ENCODE results near the gene GPATCH2. TPM values are rescaled to one million over a fixed set of nuclear protein-coding genes. Genes with fewer than 3 reads are reported as not detected.

The GPATCH2 gene
- total RNA-seq, 2 donors from 2014 or later, result 21.2 to 23.2 TPM

DNA sequence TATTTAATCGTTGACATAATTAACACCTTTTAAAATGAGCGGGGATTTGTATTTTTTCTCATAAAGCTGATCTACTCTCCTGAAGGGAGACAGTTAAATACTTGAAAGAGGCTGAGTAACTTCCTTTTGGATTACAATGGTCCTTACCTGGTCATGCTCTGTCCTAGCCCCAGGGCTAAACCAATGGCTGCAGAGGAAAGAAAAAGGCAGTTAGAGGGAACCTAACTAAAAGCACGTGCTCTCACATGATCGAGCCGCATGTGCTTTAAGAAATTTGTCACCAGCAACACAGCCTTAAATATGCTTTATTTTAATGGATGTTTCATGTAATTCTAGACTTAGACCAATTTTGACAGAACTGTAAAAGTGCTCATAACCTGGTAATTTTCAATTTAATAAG, 132.7 kb downstream of the GPATCH2 start:
- Histone ChIP-seq H3K27ac (ENCODE audit: low read depth, low read length) (no peak overlapping the region), H3K36me3 (ENCODE audit: control insufficient read depth, insufficient read depth, low read length) (no peaks in the 10 kb centered on the region), H3K9me3 (ENCODE audit: control insufficient read depth, low read length) (no peaks in the 10 kb centered on the region), H3K4me1 (ENCODE audit: control insufficient read depth, insufficient read depth, low read length) (no peaks in the 10 kb centered on the region), H3K4me3 (ENCODE audit: low read length) (no peak overlapping the region), H3K27me3 (ENCODE audit: control insufficient read depth, insufficient read depth, low read length, poor library complexity, severe bottlenecking) (no peaks in the 10 kb centered on the region), H3K9ac (ENCODE audit: extremely low read depth, low read length, poor library complexity, severe bottlenecking) (no peak overlapping the region)
- Mint-ChIP-seq H3K27ac (no peak overlapping the region), H3K9me3 (no peaks in the 10 kb centered on the region), H3K4me3 (no peak overlapping the region), H3K4me1 (peaks cover 20% of the 10 kb centered on the region), H3K36me3 (ENCODE audit: low read depth) (peaks cover 7% of the 10 kb centered on the region), H3K27me3 (ENCODE audit: insufficient read depth) (no peaks in the 10 kb centered on the region)
- WGBS, 2 experiments (ENCODE audit: insufficient coverage in 1 of 2, insufficient read length in 1 of 2), result 71 to 87% methylated on average over 5 of the region's 5 CpGs
- no peak for DNase-seq
- TF ChIP-seq, protein P1, sequence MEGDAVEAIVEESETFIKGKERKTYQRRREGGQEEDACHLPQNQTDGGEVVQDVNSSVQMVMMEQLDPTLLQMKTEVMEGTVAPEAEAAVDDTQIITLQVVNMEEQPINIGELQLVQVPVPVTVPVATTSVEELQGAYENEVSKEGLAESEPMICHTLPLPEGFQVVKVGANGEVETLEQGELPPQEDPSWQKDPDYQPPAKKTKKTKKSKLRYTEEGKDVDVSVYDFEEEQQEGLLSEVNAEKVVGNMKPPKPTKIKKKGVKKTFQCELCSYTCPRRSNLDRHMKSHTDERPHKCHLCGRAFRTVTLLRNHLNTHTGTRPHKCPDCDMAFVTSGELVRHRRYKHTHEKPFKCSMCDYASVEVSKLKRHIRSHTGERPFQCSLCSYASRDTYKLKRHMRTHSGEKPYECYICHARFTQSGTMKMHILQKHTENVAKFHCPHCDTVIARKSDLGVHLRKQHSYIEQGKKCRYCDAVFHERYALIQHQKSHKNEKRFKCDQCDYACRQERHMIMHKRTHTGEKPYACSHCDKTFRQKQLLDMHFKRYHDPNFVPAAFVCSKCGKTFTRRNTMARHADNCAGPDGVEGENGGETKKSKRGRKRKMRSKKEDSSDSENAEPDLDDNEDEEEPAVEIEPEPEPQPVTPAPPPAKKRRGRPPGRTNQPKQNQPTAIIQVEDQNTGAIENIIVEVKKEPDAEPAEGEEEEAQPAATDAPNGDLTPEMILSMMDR (conservative IDR thresholded peaks at IDR 0.05), result no peak

DNA sequence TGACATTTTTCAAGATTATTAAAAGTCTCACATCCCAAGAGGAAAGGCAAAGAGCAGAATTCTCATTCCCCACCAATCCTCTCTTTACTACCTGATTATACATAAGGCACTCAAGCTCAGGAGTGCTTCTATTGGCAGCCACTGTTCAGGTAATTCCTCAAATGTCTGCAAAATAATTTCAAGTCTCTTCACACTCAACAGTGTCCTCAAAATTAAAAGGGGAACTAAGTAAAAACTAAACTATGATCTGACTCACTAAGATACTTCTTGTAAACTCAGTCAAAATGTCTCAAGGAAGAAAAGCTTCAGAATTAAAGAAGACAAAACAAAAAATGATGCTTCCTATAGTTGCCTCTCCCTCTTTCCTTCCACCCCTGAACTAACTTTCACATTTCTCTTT, 135.6 kb downstream of the GPATCH2 start:
- no peak overlapping the region for H3K4me3 Mint-ChIP-seq
- DNase-seq, result no peak
- TF ChIP-seq, protein P1 (conservative IDR thresholded peaks at IDR 0.05), result no peak
- no peak overlapping the region for H3K9ac ChIP-seq (ENCODE audit: extremely low read depth, low read length, poor library complexity, severe bottlenecking)
- peaks cover 13% of the 10 kb centered on the region for H3K4me1 Mint-ChIP-seq
- H3K36me3 Mint-ChIP-seq (ENCODE audit: low read depth), result peaks cover 7% of the 10 kb centered on the region
- no peak overlapping the region for H3K27ac ChIP-seq (ENCODE audit: low read depth, low read length)
- H3K4me3 ChIP-seq (ENCODE audit: low read length), result no peak overlapping the region
- H3K9me3 Mint-ChIP-seq, result no peaks in the 10 kb centered on the region
- no peaks in the 10 kb centered on the region for H3K36me3 ChIP-seq (ENCODE audit: control insufficient read depth, insufficient read depth, low read length)
- no peaks in the 10 kb centered on the region for H3K4me1 ChIP-seq (ENCODE audit: control insufficient read depth, insufficient read depth, low read length)
- H3K27ac Mint-ChIP-seq, result no peak overlapping the region
- H3K27me3 Mint-ChIP-seq (ENCODE audit: insufficient read depth), result no peaks in the 10 kb centered on the region
- H3K27me3 ChIP-seq (ENCODE audit: control insufficient read depth, insufficient read depth, low read length, poor library complexity, severe bottlenecking), result no peaks in the 10 kb centered on the region
- H3K9me3 ChIP-seq (ENCODE audit: control insufficient read depth, low read length), result no peaks in the 10 kb centered on the region

DNA sequence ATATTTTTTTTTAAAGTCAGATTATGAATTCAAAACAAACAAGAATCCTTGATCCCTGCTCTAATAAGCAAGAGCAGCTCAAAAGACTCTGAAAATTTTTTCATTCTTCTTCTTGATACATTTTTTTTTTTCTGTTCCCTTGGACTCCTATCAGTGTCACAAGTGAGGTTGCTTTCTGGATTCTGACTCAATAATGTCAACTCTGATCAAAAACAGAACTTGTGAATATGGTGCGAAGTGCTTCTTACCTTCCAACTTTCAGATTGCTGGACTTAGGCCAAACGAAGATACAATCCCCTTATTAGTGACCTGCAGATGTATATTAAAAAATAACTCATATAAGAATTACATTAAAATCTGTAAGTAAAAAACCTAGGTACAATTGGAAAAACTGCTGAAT, 136.1 kb downstream of the GPATCH2 start:
- no peak overlapping the region for H3K27ac ChIP-seq (ENCODE audit: low read depth, low read length)
- TF ChIP-seq, protein P1 (conservative IDR thresholded peaks at IDR 0.05), result no peak
- H3K9ac ChIP-seq (ENCODE audit: extremely low read depth, low read length, poor library complexity, severe bottlenecking), result no peak overlapping the region
- Mint-ChIP-seq H3K36me3 (ENCODE audit: low read depth) (peaks cover 12% of the 10 kb centered on the region), H3K4me1 (peaks cover 9% of the 10 kb centered on the region), H3K27ac (no peak overlapping the region), H3K4me3 (no peak overlapping the region), H3K9me3 (no peaks in the 10 kb centered on the region), H3K27me3 (ENCODE audit: insufficient read depth) (no peaks in the 10 kb centered on the region)
- no peak for DNase-seq
- no peaks in the 10 kb centered on the region for H3K27me3 ChIP-seq (ENCODE audit: control insufficient read depth, insufficient read depth, low read length, poor library complexity, severe bottlenecking)
- WGBS, 2 experiments (ENCODE audit: insufficient coverage in 1 of 2, insufficient read length in 1 of 2), result 100% methylated on average over 2 of the region's 2 CpGs; no CpG with 5 or more reads in 1 of the 2 experiments
- H3K36me3 ChIP-seq (ENCODE audit: control insufficient read depth, insufficient read depth, low read length), result no peaks in the 10 kb centered on the region
- H3K9me3 ChIP-seq (ENCODE audit: control insufficient read depth, low read length), result no peaks in the 10 kb centered on the region
- no peaks in the 10 kb centered on the region for H3K4me1 ChIP-seq (ENCODE audit: control insufficient read depth, insufficient read depth, low read length)
- H3K4me3 ChIP-seq (ENCODE audit: low read length), result no peak overlapping the region

Data from endodermal cell (in vitro differentiated cells).